ENCODE results near the gene CLDN9. TPM values are rescaled to one million over a fixed set of nuclear protein-coding genes. Genes with fewer than 3 reads are reported as not detected.

The CLDN9 gene
- total RNA-seq, 1 donor from 2014 or later, result under 0.01 TPM

- FAIRE-seq (no peak), DNase-seq (ENCODE audit: low read depth) (no peak)
- Histone ChIP-seq H3K4me3 (ENCODE audit: low read depth, low read length) (no peak overlapping the region), H3K27me3 (ENCODE audit: control insufficient read depth, insufficient read depth, low read length) (no peaks in the 10 kb centered on the region), H3K36me3 (ENCODE audit: control insufficient read depth, insufficient read depth, low read length) (peaks cover 2% of the 10 kb centered on the region)
- no peak for TF ChIP-seq CTCF (IDR thresholded peaks at IDR 0.05; ENCODE audit: insufficient read depth, low read length, severe bottlenecking)
Observed at GRCh38 chr16:3001316-3001715, 11.4 kb upstream of the CLDN9 start.

GRCh38 chr16:3003582-3004270, 9.0 kb upstream of the CLDN9 start:
- H3K27me3 ChIP-seq (ENCODE audit: control insufficient read depth, insufficient read depth, low read length), result no peaks in the 10 kb centered on the region
- H3K4me3 ChIP-seq (ENCODE audit: low read depth, low read length), result peak overlapping the region; percentile 47
- peak; percentile 97 for DNase-seq (ENCODE audit: low read depth)
- no peak for FAIRE-seq
- H3K36me3 ChIP-seq (ENCODE audit: control insufficient read depth, insufficient read depth, low read length), result peaks cover 2% of the 10 kb centered on the region
- TF ChIP-seq CTCF (IDR thresholded peaks at IDR 0.05; ENCODE audit: insufficient read depth, low read length, severe bottlenecking), result peak; percentile 68

GRCh38 chr16:3004319-3004718, 8.4 kb upstream of the CLDN9 start:
- H3K4me3 ChIP-seq (ENCODE audit: low read depth, low read length), result peak overlapping the region; percentile 47
- no peaks in the 10 kb centered on the region for H3K27me3 ChIP-seq (ENCODE audit: control insufficient read depth, insufficient read depth, low read length)

GRCh38 chr16:3004781-3005284, 7.9 kb upstream of the CLDN9 start:
- H3K36me3 ChIP-seq (ENCODE audit: control insufficient read depth, insufficient read depth, low read length), result peaks cover 2% of the 10 kb centered on the region
- no peaks in the 10 kb centered on the region for H3K27me3 ChIP-seq (ENCODE audit: control insufficient read depth, insufficient read depth, low read length)
- TF ChIP-seq CTCF (IDR thresholded peaks at IDR 0.05; ENCODE audit: insufficient read depth, low read length, severe bottlenecking), result no peak
- DNase-seq (ENCODE audit: low read depth) (no peak), FAIRE-seq (no peak)
- H3K4me3 ChIP-seq (ENCODE audit: low read depth, low read length), result peak overlapping the region; percentile 47

More at GRCh38 chr16:3004319-3004718, 8.4 kb upstream of the CLDN9 start:
- no peak for TF ChIP-seq CTCF (IDR thresholded peaks at IDR 0.05; ENCODE audit: insufficient read depth, low read length, severe bottlenecking)
- FAIRE-seq, result no peak
- DNase-seq (ENCODE audit: low read depth), result no peak
- H3K36me3 ChIP-seq (ENCODE audit: control insufficient read depth, insufficient read depth, low read length), result peaks cover 2% of the 10 kb centered on the region

GRCh38 chr16:3007059-3007956, 5.4 kb upstream of the CLDN9 start:
- Histone ChIP-seq H3K4me3 (ENCODE audit: low read depth, low read length) (no peak overlapping the region), H3K27me3 (ENCODE audit: control insufficient read depth, insufficient read depth, low read length) (peaks cover 3% of the 10 kb centered on the region), H3K36me3 (ENCODE audit: control insufficient read depth, insufficient read depth, low read length) (peaks cover 2% of the 10 kb centered on the region)
- TF ChIP-seq CTCF (IDR thresholded peaks at IDR 0.05; ENCODE audit: insufficient read depth, low read length, severe bottlenecking), result no peak
- FAIRE-seq (no peak), DNase-seq (ENCODE audit: low read depth) (no peak)
